Parathyroid adenoma (tissue), 2 donors: Measurements from ENCODE around the gene TNRC6C.

Experiments
- H2AFZ ChIP-seq: fragments of 300-600 bp; sonication (generic); one replicate; pipeline ENCODE4 v1.7.0; 2017; ENCODE audit warnings: antibody characterized with exemption, mild to moderate bottlenecking
- H3K27ac ChIP-seq: fragments of 300-600 bp; sonication (generic); one replicate; pipeline ENCODE4 v1.7.0; 2017
- H3K27me3 ChIP-seq: fragments of 300-600 bp; sonication (generic); one replicate; pipeline ENCODE4 v1.7.0; 2017; ENCODE audit warnings: low read length; ENCODE audit not compliant: control insufficient read depth, insufficient read depth
- H3K36me3 ChIP-seq: fragments of 300-600 bp; sonication (generic); one replicate; pipeline ENCODE4 v1.7.0; 2017; ENCODE audit warnings: low read length; ENCODE audit not compliant: control insufficient read depth, insufficient read depth
- H3K4me1 ChIP-seq: fragments of 300-600 bp; sonication (generic); one replicate; pipeline ENCODE4 v1.7.0; 2017; ENCODE audit warnings: control low read depth
- H3K4me2 ChIP-seq: fragments of 300-600 bp; sonication (generic); one replicate; pipeline ENCODE4 v1.7.0; 2017; ENCODE audit warnings: low read length
- H3K4me3 ChIP-seq: fragments of 300-600 bp; sonication (generic); one replicate; pipeline ENCODE4 v1.7.0; 2017; ENCODE audit warnings: low read depth, low read length
- H3K79me2 ChIP-seq: fragments of 300-600 bp; sonication (generic); one replicate; pipeline ENCODE4 v1.7.0; 2017; ENCODE audit warnings: control low read depth
- H3K9ac ChIP-seq: fragments of 300-600 bp; sonication (generic); one replicate; pipeline ENCODE4 v1.7.0; 2017; ENCODE audit warnings: mild to moderate bottlenecking
- H3K9me3 ChIP-seq: fragments of 300-600 bp; sonication (generic); one replicate; pipeline ENCODE4 v1.7.0; 2017; ENCODE audit warnings: low read length; ENCODE audit not compliant: control insufficient read depth
- TF ChIP-seq, protein P1 (sequence below): fragments of 300-600 bp; sonication (generic); IDR thresholded peaks from one replicate; pipeline ENCODE4 v1.7.0; 2017; ENCODE audit warnings: antibody characterized with exemption, mild to moderate bottlenecking
- donor health status: primary hyperparathyroidism.

Gene TNRC6C

GRCh38 chr17:78031435-78031834 is 72.9 kb downstream of the TNRC6C start:
- no peak overlapping the region for H3K4me2 ChIP-seq
- no peaks in the 10 kb centered on the region for H3K4me1 ChIP-seq
- H3K27ac ChIP-seq = no peak overlapping the region
- TF ChIP-seq, protein P1, sequence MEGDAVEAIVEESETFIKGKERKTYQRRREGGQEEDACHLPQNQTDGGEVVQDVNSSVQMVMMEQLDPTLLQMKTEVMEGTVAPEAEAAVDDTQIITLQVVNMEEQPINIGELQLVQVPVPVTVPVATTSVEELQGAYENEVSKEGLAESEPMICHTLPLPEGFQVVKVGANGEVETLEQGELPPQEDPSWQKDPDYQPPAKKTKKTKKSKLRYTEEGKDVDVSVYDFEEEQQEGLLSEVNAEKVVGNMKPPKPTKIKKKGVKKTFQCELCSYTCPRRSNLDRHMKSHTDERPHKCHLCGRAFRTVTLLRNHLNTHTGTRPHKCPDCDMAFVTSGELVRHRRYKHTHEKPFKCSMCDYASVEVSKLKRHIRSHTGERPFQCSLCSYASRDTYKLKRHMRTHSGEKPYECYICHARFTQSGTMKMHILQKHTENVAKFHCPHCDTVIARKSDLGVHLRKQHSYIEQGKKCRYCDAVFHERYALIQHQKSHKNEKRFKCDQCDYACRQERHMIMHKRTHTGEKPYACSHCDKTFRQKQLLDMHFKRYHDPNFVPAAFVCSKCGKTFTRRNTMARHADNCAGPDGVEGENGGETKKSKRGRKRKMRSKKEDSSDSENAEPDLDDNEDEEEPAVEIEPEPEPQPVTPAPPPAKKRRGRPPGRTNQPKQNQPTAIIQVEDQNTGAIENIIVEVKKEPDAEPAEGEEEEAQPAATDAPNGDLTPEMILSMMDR = no peak
- no peak overlapping the region for H3K9ac ChIP-seq
- H3K36me3 ChIP-seq = no peaks in the 10 kb centered on the region
- no peaks in the 10 kb centered on the region for H3K27me3 ChIP-seq
- peaks cover 4% of the 10 kb centered on the region for H3K79me2 ChIP-seq
- no peak overlapping the region for H3K4me3 ChIP-seq
- H3K9me3 ChIP-seq = no peaks in the 10 kb centered on the region
- no peak overlapping the region for H2AFZ ChIP-seq

- H3K4me1 ChIP-seq = no peaks in the 10 kb centered on the region
- H3K4me3 ChIP-seq = no peak overlapping the region
- peaks cover 2% of the 10 kb centered on the region for H3K79me2 ChIP-seq
- no peak overlapping the region for H2AFZ ChIP-seq
- no peak overlapping the region for H3K4me2 ChIP-seq
- H3K36me3 ChIP-seq = no peaks in the 10 kb centered on the region
- H3K27me3 ChIP-seq = no peaks in the 10 kb centered on the region
- no peaks in the 10 kb centered on the region for H3K9me3 ChIP-seq
- H3K9ac ChIP-seq = no peak overlapping the region
- no peak overlapping the region for H3K27ac ChIP-seq
- TF ChIP-seq, protein P1 = no peak
Observed at GRCh38 chr17:78032166-78032565, 73.7 kb downstream of the TNRC6C start.

GRCh38 chr17:78034429-78035091 is 76.1 kb downstream of the TNRC6C start:
- no peak overlapping the region for H2AFZ ChIP-seq
- H3K9me3 ChIP-seq = no peaks in the 10 kb centered on the region
- no peaks in the 10 kb centered on the region for H3K27me3 ChIP-seq
- H3K9ac ChIP-seq = no peak overlapping the region
- no peak overlapping the region for H3K4me2 ChIP-seq
- peaks cover 4% of the 10 kb centered on the region for H3K4me1 ChIP-seq
- H3K79me2 ChIP-seq = peaks cover 2% of the 10 kb centered on the region
- H3K27ac ChIP-seq = no peak overlapping the region
- H3K4me3 ChIP-seq = no peak overlapping the region
- no peaks in the 10 kb centered on the region for H3K36me3 ChIP-seq
- TF ChIP-seq, protein P1 = no peak

DNA sequence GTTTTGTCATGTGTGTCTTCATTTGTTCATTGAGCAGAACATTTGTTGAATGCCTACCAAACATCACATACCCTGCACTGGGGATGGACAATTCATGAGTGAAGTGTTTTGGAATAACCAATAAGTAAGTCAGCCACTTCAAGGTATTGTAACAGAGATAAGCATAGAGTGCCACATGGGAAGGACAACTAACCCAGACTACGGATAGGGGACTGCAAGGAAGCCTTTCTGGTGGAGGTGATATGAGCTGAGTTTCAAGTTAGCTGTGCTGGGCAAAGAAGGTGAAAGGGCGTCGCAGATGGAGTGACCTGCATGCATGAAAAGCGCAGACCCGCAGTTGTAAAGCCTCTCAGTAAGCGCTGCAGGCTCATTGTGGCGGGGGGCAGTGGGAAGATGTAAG is 78.8 kb downstream of the TNRC6C start:
- Histone ChIP-seq H3K4me2 (no peak overlapping the region), H3K27ac (no peak overlapping the region), H3K9me3 (no peaks in the 10 kb centered on the region), H2AFZ (no peak overlapping the region), H3K27me3 (no peaks in the 10 kb centered on the region), H3K36me3 (no peaks in the 10 kb centered on the region), H3K9ac (no peak overlapping the region), H3K4me1 (peaks cover 10% of the 10 kb centered on the region), H3K79me2 (peaks cover 8% of the 10 kb centered on the region), H3K4me3 (no peak overlapping the region)
- TF ChIP-seq, protein P1 = no peak

DNA sequence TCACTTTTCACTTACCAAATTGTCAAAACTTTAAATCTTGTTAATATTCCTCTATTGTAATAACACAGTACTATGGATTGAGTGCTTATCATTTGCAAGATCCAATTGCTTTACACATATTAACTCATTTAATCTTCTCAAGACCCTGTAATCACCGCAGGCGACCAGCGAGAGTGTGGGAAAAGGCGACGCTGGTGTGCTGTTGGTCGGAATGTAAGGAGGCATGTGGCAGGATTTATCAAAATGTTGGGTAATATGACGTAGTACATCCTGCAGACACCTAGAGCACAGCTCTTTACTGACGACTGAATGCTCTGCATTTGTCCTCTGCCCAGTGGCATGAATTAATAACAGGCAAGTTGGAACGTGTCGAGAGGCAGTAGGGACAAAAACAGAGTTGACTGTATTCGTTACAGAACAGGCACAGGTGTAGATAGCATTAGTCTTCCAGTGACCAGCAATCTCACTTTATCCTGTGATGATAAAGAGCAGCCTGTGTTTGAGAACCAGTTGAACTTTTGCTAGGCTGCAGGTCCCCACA is 80.3 kb downstream of the TNRC6C start:
- Histone ChIP-seq H3K36me3 (no peaks in the 10 kb centered on the region), H3K4me1 (peaks cover 10% of the 10 kb centered on the region), H3K27me3 (no peaks in the 10 kb centered on the region), H2AFZ (no peak overlapping the region), H3K9ac (no peak overlapping the region), H3K4me2 (no peak overlapping the region), H3K4me3 (no peak overlapping the region), H3K79me2 (peaks cover 6% of the 10 kb centered on the region), H3K9me3 (no peaks in the 10 kb centered on the region), H3K27ac (no peak overlapping the region)
- TF ChIP-seq, protein P1 = no peak
